Fibroblast of lung (primary cell): ENCODE data around the gene KAT8. TPM values are rescaled to one million over a fixed set of nuclear protein-coding genes. Genes with fewer than 3 reads are reported as not detected.

Source experiments
- DNase-seq, 2 donors: peaks; one replicate each; pipeline versions ENCODE4 v3.0.0 to v3.0.0-alpha.2; 2010; ENCODE audit warnings: low read depth in 2 of 2
- H2AFZ ChIP-seq: 2 replicates; pipeline ENCODE4 v1.5.1; 2012; ENCODE audit warnings: low read length, control low read depth, inconsistent platforms
- H3K27ac ChIP-seq: 2 replicates; pipeline ENCODE4 v1.5.1; 2011; ENCODE audit warnings: low read length, control low read depth; ENCODE audit not compliant: insufficient read depth
- H3K27me3 ChIP-seq: 2 replicates; pipeline ENCODE4 v1.5.1; 2011; ENCODE audit warnings: mild to moderate bottlenecking, low read length; ENCODE audit not compliant: control insufficient read depth, insufficient read depth
- H3K36me3 ChIP-seq: 2 replicates; pipeline ENCODE4 v1.5.1; 2011; ENCODE audit warnings: low read length; ENCODE audit not compliant: control insufficient read depth, insufficient read depth
- H3K4me1 ChIP-seq: 2 replicates; pipeline ENCODE4 v1.5.1; 2011; ENCODE audit warnings: low read length; ENCODE audit not compliant: control insufficient read depth, insufficient read depth; ENCODE audit errors: extremely low read depth
- H3K4me2 ChIP-seq: 2 replicates; pipeline ENCODE4 v1.5.1; 2011; ENCODE audit warnings: low read length, control low read depth; ENCODE audit not compliant: insufficient read depth; ENCODE audit errors: extremely low read depth
- H3K4me3 ChIP-seq, 4 experiments: fragments of 200-600 bp in 1 of 4; sonication (generic) in 1 of 4; replicated peaks in 1 of 4; 2 replicates each; pipeline ENCODE4 v1.5.1; 2011 to 2016; ENCODE audit warnings: low read length in 4 of 4, low read depth in 3 of 4, mild to moderate bottlenecking in 3 of 4, control low read depth in 2 of 4, inconsistent platforms in 1 of 4, mixed read lengths in 1 of 4; ENCODE audit not compliant: insufficient read depth in 1 of 4; ENCODE audit errors: control extremely low read depth in 1 of 4
- H3K79me2 ChIP-seq: 2 replicates; pipeline ENCODE4 v1.5.1; 2012; ENCODE audit warnings: mild to moderate bottlenecking, low read length, inconsistent platforms; ENCODE audit not compliant: control insufficient read depth, insufficient read depth
- H3K9ac ChIP-seq: 2 replicates; pipeline ENCODE4 v1.5.1; 2011; ENCODE audit warnings: mild to moderate bottlenecking, low read length, control low read depth; ENCODE audit not compliant: insufficient read depth
- H3K9me3 ChIP-seq: 2 replicates; pipeline ENCODE4 v1.5.1; 2012; ENCODE audit warnings: low read depth, low read length; ENCODE audit not compliant: control insufficient read depth, insufficient read depth
- H4K20me1 ChIP-seq: 2 replicates; pipeline ENCODE4 v1.5.1; 2011; ENCODE audit warnings: low read length; ENCODE audit not compliant: control insufficient read depth, insufficient read depth; ENCODE audit errors: extremely low read depth
- EZH2 ChIP-seq: IDR thresholded peaks from 2 replicates; pipeline ENCODE4 v1.5.1; 2012; ENCODE audit warnings: low read length, control low read depth, mild to moderate bottlenecking; ENCODE audit errors: missing control alignments
- polyA plus RNA-seq, 2 donors: library from polyadenylated mRNA; depleted of rRNA in 1 of 2; stranded (reverse) in 1 of 2; unstranded in 1 of 2; fragments of >200 nt; gene quantifications; 2 replicates each; pipeline ENCODE4 v1.2.1, GENCODE V29; 2011 to 2012; ENCODE audit warnings: missing spikeins in 1 of 2
- total RNA-seq: library from RNA; depleted of rRNA; stranded (reverse); fragments of >200 nt; gene quantifications from 2 replicates; pipeline ENCODE4 v1.2.1, GENCODE V29; 2014
- TF ChIP-seq, protein P1 (sequence below), 2 donors: IDR thresholded peaks in 1 of 2; conservative IDR thresholded peaks in 1 of 2; 1 replicate in 1 of 2; 2 replicates in 1 of 2; pipeline ENCODE4 v1.5.1; 2011 to 2012; ENCODE audit warnings: low read length in 2 of 2, control low read depth in 1 of 2, inconsistent platforms in 1 of 2, low read depth in 1 of 2, mild to moderate bottlenecking in 1 of 2

Gene KAT8
- total and polyA plus RNA-seq, 2 donors (not counting 1 experiment from before 2014, with no cell fraction given) = 23.9 to 30.4 TPM

GRCh38 chr16:31078597-31079341, 38.7 kb upstream of the KAT8 start:
- Histone ChIP-seq H3K9ac (no peak overlapping the region), H4K20me1 (no peaks in the 10 kb centered on the region), H3K9me3 (no peaks in the 10 kb centered on the region), H3K79me2 (peaks cover 42% of the 10 kb centered on the region), H3K27me3 (no peaks in the 10 kb centered on the region), H3K36me3 (peaks cover 36% of the 10 kb centered on the region), H3K27ac (no peak overlapping the region), H2AFZ (no peak overlapping the region), H3K4me1 (no peaks in the 10 kb centered on the region), H3K4me3 (no peak overlapping the region), H3K4me2 (no peak overlapping the region)
- DNase-seq = no peak
- TF ChIP-seq EZH2 = no peak
- TF ChIP-seq, protein P1, sequence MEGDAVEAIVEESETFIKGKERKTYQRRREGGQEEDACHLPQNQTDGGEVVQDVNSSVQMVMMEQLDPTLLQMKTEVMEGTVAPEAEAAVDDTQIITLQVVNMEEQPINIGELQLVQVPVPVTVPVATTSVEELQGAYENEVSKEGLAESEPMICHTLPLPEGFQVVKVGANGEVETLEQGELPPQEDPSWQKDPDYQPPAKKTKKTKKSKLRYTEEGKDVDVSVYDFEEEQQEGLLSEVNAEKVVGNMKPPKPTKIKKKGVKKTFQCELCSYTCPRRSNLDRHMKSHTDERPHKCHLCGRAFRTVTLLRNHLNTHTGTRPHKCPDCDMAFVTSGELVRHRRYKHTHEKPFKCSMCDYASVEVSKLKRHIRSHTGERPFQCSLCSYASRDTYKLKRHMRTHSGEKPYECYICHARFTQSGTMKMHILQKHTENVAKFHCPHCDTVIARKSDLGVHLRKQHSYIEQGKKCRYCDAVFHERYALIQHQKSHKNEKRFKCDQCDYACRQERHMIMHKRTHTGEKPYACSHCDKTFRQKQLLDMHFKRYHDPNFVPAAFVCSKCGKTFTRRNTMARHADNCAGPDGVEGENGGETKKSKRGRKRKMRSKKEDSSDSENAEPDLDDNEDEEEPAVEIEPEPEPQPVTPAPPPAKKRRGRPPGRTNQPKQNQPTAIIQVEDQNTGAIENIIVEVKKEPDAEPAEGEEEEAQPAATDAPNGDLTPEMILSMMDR (conservative IDR thresholded peaks at IDR 0.05 in 1 of 2, IDR thresholded peaks at IDR 0.05 in 1 of 2; ENCODE audit: low read depth in 1 of 2, low read length in 2 of 2) = no peak

GRCh38 chr16:31079342-31079944, 38.0 kb upstream of the KAT8 start:
- H3K4me3 ChIP-seq = no peak overlapping the region
- peaks cover 41% of the 10 kb centered on the region for H3K79me2 ChIP-seq
- no peaks in the 10 kb centered on the region for H3K9me3 ChIP-seq
- DNase-seq = no peak
- H3K27ac ChIP-seq = no peak overlapping the region
- H3K36me3 ChIP-seq = peaks cover 39% of the 10 kb centered on the region
- H3K9ac ChIP-seq = no peak overlapping the region
- H3K27me3 ChIP-seq = no peaks in the 10 kb centered on the region
- no peak for TF ChIP-seq EZH2
- TF ChIP-seq, protein P1 (conservative IDR thresholded peaks at IDR 0.05 in 1 of 2, IDR thresholded peaks at IDR 0.05 in 1 of 2; ENCODE audit: low read depth in 1 of 2, low read length in 2 of 2) = no peak
- no peaks in the 10 kb centered on the region for H4K20me1 ChIP-seq
- no peak overlapping the region for H3K4me2 ChIP-seq
- H2AFZ ChIP-seq = no peak overlapping the region
- H3K4me1 ChIP-seq = no peaks in the 10 kb centered on the region

- H4K20me1 ChIP-seq = no peaks in the 10 kb centered on the region
- no peak for DNase-seq
- no peak overlapping the region for H3K9ac ChIP-seq
- peaks cover 43% of the 10 kb centered on the region for H3K36me3 ChIP-seq
- H3K27me3 ChIP-seq = no peaks in the 10 kb centered on the region
- no peak overlapping the region for H3K4me3 ChIP-seq
- H3K27ac ChIP-seq = no peak overlapping the region
- H3K79me2 ChIP-seq = peaks cover 34% of the 10 kb centered on the region
- TF ChIP-seq, protein P1 (conservative IDR thresholded peaks at IDR 0.05 in 1 of 2, IDR thresholded peaks at IDR 0.05 in 1 of 2; ENCODE audit: low read depth in 1 of 2, low read length in 2 of 2) = no peak
- no peak for TF ChIP-seq EZH2
- H3K9me3 ChIP-seq = no peaks in the 10 kb centered on the region
- H3K4me1 ChIP-seq = no peaks in the 10 kb centered on the region
- no peak overlapping the region for H2AFZ ChIP-seq
- H3K4me2 ChIP-seq = no peak overlapping the region
Measured at GRCh38 chr16:31080035-31080629, 37.3 kb upstream of the KAT8 start.
